OCI-LY7 (cell line): ENCODE data around the gene CDC25A. TPM values are rescaled to one million over a fixed set of nuclear protein-coding genes. Genes with fewer than 3 reads are reported as not detected.
"Not testable (repeated sequence)": the region's sequence is repeated elsewhere in the genome, so short reads cannot be mapped to it uniquely, and the experiment has no call there.

Source experiments
- BruUV-seq: library from RNA; stranded (reverse); fragments of 400-500 nt; replicated peaks from 2 replicates; lab custom pipeline; 2021; lab: Mats Ljungman, UMichigan
- CTCF ChIA-PET: fragments of 300-600 bp; sonication (Branson Sonifier 250); formaldehyde crosslinking; loops from one replicate; lab custom pipeline; 2022; ENCODE audit warnings: antibody characterized with exemption; ENCODE audit not compliant: unreplicated experiment; lab: Charles Lee
- POLR2A ChIA-PET: fragments of 300-600 bp; sonication (Branson Sonifier 250); formaldehyde crosslinking; loops from one replicate; lab custom pipeline; 2022; ENCODE audit warnings: antibody characterized with exemption; lab: Charles Lee
- DNase-seq: peaks from one replicate; pipeline ENCODE4 v3.0.0-alpha.2; 2015; ENCODE audit warnings: low spot score
- H2AFZ ChIP-seq: fragments of 200-600 bp; sonication (generic), shearing (Covaris generic); 2 replicates; pipeline ENCODE4 v1.6.1; 2014; ENCODE audit warnings: mild to moderate bottlenecking, antibody characterized with exemption, low read length, moderate library complexity
- H3K27ac ChIP-seq: fragments of 200-600 bp; sonication (generic); 2 replicates; pipeline ENCODE4 v1.5.1; 2014; ENCODE audit warnings: mixed run types, low read depth, mild to moderate bottlenecking, moderate library complexity, low read length, inconsistent platforms; ENCODE audit not compliant: poor library complexity, severe bottlenecking
- H3K36me3 ChIP-seq: fragments of 200-600 bp; sonication (generic); 2 replicates; pipeline ENCODE4 v1.6.1; 2014; ENCODE audit warnings: mild to moderate bottlenecking, antibody characterized with exemption, low read length, moderate library complexity, mixed read lengths; ENCODE audit not compliant: insufficient read depth
- H3K4me1 ChIP-seq: fragments of 200-600 bp; sonication (generic); 2 replicates; pipeline ENCODE4 v1.5.1; 2014; ENCODE audit warnings: mild to moderate bottlenecking, low read length; ENCODE audit not compliant: insufficient read depth, poor library complexity, severe bottlenecking
- H3K4me2 ChIP-seq: fragments of 200-600 bp; sonication (generic); 2 replicates; pipeline ENCODE4 v1.6.1; 2014; ENCODE audit warnings: mild to moderate bottlenecking, low read length
- H3K4me3 ChIP-seq: fragments of 200-600 bp; sonication (generic); 2 replicates; pipeline ENCODE4 v1.5.1; 2014; ENCODE audit warnings: mild to moderate bottlenecking, low read depth, low read length; ENCODE audit not compliant: poor library complexity, severe bottlenecking
- H3K79me2 ChIP-seq: fragments of 200-600 bp; sonication (generic); 2 replicates; pipeline ENCODE4 v1.6.1; 2016; ENCODE audit warnings: low read depth, mild to moderate bottlenecking, low read length, moderate library complexity, mixed read lengths; ENCODE audit not compliant: insufficient read depth
- H3K9me2 ChIP-seq: fragments of 200-600 bp; sonication (generic); 2 replicates; pipeline ENCODE4 v1.6.1; 2016; ENCODE audit warnings: mild to moderate bottlenecking, low read length, mixed read lengths; ENCODE audit not compliant: insufficient read depth
- H3K9me3 ChIP-seq: fragments of 200-600 bp; sonication (generic); 2 replicates; pipeline ENCODE4 v1.6.1; 2014; ENCODE audit warnings: mild to moderate bottlenecking, mixed run types, low read length, mixed read lengths
- H4K20me1 ChIP-seq: fragments of 200-600 bp; sonication (generic); 2 replicates; pipeline ENCODE4 v1.6.1; 2014; ENCODE audit warnings: mild to moderate bottlenecking, antibody characterized with exemption, low read length, moderate library complexity, mixed read lengths; ENCODE audit not compliant: insufficient read depth
- EZH2phosphoT487 ChIP-seq: fragments of 200-600 bp; sonication (generic); IDR thresholded peaks from 2 replicates; pipeline ENCODE4 v1.6.1; 2018; ENCODE audit warnings: low read depth, borderline replicate concordance, mild to moderate bottlenecking, mixed run types, antibody characterized with exemption, low read length, moderate library complexity, mixed read lengths
- intact Hi-C: fragments of 100-400 bp; cut with micrococcal nuclease; formaldehyde crosslinking; loops from one replicate; pipeline ENCODE4 v1.10.0; 2022; ENCODE audit not compliant: unreplicated experiment
- total RNA-seq, 2 experiments: library from RNA; depleted of rRNA in 1 of 2; stranded (reverse); fragments of >200 nt in 1 of 2; shearing (Covaris generic) in 1 of 2; gene quantifications; 2 replicates each; pipeline ENCODE4 v1.2.3, GENCODE V29; 2014 to 2022
- TF ChIP-seq, protein P1 (sequence below): fragments of 200-600 bp; sonication (generic); conservative IDR thresholded peaks from 2 replicates; pipeline ENCODE4 v1.5.1; 2014; ENCODE audit warnings: mild to moderate bottlenecking, antibody characterized with exemption, low read length, moderate library complexity, mixed read lengths

Gene CDC25A
- total RNA-seq, 2 experiments from 2014 or later, result 75.4 to 83.4 TPM

GRCh38 chr3:48118322-48118721 is 69.9 kb downstream of the CDC25A start:
- BruUV-seq, result no TSS peak
- POLR2A ChIA-PET, result no interaction called here

DNA sequence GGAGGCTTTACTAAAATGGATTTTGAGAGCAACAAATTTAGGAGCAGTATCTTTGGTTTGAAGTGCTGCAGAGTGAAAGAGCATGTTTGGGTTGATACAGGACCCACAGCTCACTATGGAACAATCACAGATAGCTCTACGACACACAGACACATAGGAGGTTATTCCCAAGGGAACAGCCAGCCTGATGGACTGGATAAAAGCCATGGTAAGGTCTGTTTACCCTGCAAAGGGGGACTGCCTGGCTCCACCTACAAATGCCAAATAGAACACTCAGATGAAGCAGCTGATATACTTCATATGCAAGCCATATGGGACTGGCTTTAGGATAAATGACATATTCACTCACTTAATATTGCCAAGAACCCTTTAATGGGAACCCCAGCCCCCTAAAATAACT is 75.4 kb downstream of the CDC25A start:
- no peak overlapping the region for H3K27ac ChIP-seq

More at GRCh38 chr3:48118322-48118721, 69.9 kb downstream of the CDC25A start:
- H3K9me3 ChIP-seq, result no peaks in the 10 kb centered on the region
- intact Hi-C loops, result no loop called here
- TF ChIP-seq, protein P1, sequence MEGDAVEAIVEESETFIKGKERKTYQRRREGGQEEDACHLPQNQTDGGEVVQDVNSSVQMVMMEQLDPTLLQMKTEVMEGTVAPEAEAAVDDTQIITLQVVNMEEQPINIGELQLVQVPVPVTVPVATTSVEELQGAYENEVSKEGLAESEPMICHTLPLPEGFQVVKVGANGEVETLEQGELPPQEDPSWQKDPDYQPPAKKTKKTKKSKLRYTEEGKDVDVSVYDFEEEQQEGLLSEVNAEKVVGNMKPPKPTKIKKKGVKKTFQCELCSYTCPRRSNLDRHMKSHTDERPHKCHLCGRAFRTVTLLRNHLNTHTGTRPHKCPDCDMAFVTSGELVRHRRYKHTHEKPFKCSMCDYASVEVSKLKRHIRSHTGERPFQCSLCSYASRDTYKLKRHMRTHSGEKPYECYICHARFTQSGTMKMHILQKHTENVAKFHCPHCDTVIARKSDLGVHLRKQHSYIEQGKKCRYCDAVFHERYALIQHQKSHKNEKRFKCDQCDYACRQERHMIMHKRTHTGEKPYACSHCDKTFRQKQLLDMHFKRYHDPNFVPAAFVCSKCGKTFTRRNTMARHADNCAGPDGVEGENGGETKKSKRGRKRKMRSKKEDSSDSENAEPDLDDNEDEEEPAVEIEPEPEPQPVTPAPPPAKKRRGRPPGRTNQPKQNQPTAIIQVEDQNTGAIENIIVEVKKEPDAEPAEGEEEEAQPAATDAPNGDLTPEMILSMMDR, result no peak
- TF ChIP-seq EZH2phosphoT487, result no peak
- no peaks in the 10 kb centered on the region for H3K36me3 ChIP-seq
- H3K4me3 ChIP-seq, result no peak overlapping the region
- no peak for DNase-seq
- no peak overlapping the region for H3K4me2 ChIP-seq
- H3K4me1 ChIP-seq, result no peaks in the 10 kb centered on the region
- no peak overlapping the region for H3K27ac ChIP-seq
- no peaks in the 10 kb centered on the region for H3K79me2 ChIP-seq
- no peaks in the 10 kb centered on the region for H4K20me1 ChIP-seq
- no peak overlapping the region for H2AFZ ChIP-seq
- CTCF ChIA-PET, result no interaction called here
- H3K9me2 ChIP-seq, result no peaks in the 10 kb centered on the region

DNA sequence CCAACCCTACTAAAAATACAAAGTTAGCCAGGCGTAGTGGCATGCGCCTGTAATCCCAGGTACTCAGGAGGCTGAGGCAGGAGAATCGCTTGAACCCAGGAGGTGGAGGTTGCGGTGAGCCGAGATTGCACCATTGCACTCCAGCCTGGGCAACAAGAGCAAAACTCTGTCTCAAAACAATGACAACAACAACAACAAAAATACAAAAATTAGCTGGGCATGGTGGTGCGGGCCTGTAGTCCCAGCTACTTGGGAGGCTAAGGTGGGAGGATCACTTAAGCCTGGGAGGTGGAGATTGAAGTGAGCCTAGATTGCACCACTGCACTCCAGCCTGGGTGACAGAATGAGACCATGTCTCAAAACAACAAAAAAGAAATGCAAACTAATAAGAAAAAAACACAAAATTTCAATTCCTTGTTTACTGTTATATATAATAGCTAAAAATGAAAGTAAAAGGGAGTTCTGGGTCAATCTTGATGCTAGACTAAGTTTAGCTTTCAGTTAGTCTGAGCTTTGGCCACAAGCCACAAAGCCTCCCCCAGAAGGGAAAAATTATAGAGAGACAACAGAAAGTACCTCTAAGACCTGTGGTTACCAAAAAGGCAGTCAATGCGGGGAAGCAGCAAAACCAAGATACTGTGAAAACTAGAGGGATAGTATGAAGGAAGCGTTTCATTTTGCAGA is 76.0 kb downstream of the CDC25A start:
- H4K20me1 ChIP-seq, H3K79me2 ChIP-seq, H3K4me1 ChIP-seq, H3K4me3 ChIP-seq, BruUV-seq, H3K9me2 ChIP-seq, intact Hi-C loops, H3K36me3 ChIP-seq, DNase-seq, H3K27ac ChIP-seq, H3K9me3 ChIP-seq, H2AFZ ChIP-seq: not testable (repeated sequence)
- CTCF ChIA-PET, result interaction anchor here (0.6 kb wide), 1 partner anchor 445 kb away, joined by 4 read pairs; no protein-coding TSS in a partner anchor
- POLR2A ChIA-PET, result interaction anchor here (0.6 kb wide), 1 partner anchor 296 kb away, joined by 4 read pairs; no protein-coding TSS in a partner anchor
- H3K4me2 ChIP-seq, result peak overlapping the region; percentile 1; the same call in 1 of the 2 replicates

More for the DNA sequence above, 75.4 kb downstream of the CDC25A start:
- POLR2A ChIA-PET, result interaction anchor here (0.6 kb wide), 1 partner anchor 297 kb away, joined by 4 read pairs; no protein-coding TSS in a partner anchor
- Histone ChIP-seq H3K4me3 (no peak overlapping the region), H4K20me1 (no peaks in the 10 kb centered on the region), H3K9me3 (peaks cover 8% of the 10 kb centered on the region; the same call in 1 of the 2 replicates), H3K4me2 (peak overlapping the region; percentile 1; the same call in 1 of the 2 replicates), H3K9me2 (no peaks in the 10 kb centered on the region), H2AFZ (no peak overlapping the region), H3K36me3 (no peaks in the 10 kb centered on the region), H3K79me2 (no peaks in the 10 kb centered on the region), H3K4me1 (no peaks in the 10 kb centered on the region)
- CTCF ChIA-PET, result interaction anchor here (0.6 kb wide), 1 partner anchor 444 kb away, joined by 4 read pairs; no protein-coding TSS in a partner anchor
- no TSS peak for BruUV-seq
- no peak for DNase-seq
- intact Hi-C loops, result no loop called here
- TF ChIP-seq, protein P1, result no peak
- no peak for TF ChIP-seq EZH2phosphoT487
